ENCODE measurements around the gene CEP41.

Gene CEP41

DNA sequence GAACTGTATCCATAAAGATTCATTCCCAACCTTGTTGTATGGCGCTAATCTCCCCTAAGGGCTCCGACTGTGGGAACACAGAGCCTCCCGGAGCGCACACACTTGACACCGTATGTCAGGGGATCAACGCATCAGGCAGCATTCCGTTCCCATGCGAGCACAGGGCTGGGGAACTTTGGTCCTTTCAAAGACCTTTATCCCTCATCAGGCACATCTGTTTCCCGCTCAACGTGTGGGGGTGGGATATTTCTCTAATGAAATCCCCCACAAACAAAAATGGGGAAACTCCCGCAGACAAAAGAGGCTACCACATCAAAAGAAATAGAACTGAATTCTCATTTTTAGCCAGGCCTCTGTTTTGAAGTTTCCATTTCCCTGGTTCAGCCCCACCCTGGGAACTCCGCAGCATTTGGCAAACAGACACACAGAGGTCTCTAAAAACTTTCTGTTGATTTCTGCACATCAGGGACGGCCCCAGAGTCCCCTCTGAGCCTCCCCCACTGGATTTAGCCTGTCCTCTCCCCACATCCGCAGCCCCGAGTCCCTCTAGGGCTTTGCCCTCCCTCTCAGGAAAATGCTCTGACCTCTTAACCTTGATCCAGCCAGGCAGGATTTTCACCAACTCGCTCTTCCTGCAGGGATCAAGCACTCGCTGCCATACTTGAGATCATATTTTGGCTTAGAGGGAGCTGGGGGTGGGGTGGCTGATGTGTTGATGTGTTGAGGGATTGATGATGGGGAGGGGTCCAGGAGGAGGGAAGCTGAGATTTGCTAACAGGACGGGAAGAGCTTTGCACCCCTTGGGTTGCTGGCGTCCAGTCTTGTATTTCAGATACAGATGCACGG is 89.6 kb downstream of the CEP41 start:
- DNase-seq (ENCODE audit: low spot score), result no peak

DNA sequence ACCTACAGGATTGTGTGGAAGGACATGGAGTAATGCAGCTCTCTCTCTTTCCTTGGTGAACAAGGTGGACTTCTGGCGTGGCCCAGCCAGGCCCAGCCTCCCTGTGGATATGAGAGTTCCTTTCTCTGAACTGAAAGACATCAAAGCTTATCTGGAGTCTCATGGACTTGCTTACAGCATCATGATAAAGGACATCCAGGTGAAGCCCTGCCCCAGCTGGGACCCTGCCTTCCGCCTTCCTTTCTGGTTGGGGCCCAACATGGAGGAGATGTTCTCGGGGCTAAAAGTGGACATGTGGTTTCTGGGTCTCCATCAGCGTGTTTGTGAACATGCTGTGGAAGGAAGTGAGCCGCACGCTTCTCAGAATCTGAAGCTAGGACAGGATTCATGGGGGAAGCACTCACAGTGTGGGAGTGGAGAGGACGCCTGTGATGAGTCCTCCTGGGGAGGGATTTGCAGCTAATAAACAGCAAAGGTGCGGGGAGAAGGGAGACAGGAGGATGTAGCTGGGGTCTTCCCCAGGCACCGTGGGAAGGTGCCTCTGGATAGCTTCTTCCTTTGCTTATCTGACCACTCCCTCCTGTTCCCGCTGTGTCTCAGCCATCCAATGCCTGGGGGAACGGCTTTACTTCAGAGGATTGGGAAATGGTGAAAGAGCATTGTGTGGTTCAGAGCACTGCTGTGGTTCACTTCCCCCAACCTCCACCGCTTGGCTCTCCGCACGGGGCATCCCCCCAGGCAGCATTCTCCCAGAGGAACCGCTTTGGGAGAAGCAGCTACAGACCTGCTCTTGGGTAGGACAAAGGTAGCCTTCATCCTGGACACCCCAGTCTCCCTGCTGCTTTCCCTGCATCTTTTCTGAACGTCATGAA is 90.7 kb downstream of the CEP41 start:
- no peak for DNase-seq (ENCODE audit: low spot score)

DNA sequence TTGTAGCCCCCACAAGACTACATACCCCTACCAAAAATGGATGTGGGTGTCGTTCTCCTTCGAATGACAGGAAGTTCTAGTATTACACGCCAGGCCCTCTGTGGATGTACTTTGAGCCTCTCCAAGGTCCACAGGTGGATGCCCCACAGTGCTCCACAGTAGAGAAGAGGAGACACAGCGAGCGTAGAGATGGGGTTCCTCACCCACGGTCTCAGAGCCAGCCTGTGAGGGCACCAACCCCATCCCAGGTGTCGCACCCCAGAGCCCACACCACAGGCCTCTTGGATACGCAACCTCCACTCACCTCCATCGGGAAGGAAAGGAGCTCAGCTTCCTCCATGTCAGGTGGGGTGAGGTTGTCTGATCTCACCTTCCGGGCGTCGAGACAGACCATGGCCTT is 93.9 kb downstream of the CEP41 start:
- DNase-seq (ENCODE audit: low spot score), result no peak

DNA sequence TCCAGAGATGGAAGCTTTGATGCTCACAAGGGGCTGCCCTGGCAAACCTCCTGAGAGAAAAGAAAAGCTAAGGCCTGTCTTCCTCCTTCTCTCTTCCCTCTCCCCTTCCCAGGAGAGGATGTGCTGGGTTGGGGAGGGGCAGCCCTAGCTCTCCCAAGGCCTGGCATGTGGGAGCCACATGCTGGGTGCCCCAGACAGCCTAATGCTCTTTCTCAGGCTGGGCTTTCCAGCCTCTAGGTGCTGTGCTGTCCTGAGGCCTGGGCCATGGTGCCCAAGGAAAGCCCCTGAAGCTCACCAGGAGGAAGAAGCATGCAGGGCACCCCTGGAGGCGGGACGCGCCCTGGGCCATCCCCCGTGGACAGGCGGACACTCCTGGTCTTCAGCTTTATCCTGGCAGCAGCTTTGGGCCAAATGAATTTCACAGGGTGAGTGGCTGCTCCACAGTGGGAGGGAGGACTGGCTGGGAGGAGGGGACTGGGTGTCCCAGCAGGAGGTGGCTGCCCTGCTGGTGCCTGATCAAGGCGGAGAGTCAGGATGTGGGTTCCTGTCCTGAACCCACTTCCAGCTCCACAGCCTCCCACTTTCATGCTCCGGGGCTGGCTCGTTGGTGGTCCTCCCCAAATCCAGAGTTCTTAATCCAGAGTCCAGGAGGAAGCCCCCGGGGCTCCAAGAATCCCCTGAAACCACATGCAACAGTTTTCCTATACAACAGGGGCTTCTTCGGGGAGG is 94.5 kb downstream of the CEP41 start:
- no peak for DNase-seq (ENCODE audit: low spot score)

DNA sequence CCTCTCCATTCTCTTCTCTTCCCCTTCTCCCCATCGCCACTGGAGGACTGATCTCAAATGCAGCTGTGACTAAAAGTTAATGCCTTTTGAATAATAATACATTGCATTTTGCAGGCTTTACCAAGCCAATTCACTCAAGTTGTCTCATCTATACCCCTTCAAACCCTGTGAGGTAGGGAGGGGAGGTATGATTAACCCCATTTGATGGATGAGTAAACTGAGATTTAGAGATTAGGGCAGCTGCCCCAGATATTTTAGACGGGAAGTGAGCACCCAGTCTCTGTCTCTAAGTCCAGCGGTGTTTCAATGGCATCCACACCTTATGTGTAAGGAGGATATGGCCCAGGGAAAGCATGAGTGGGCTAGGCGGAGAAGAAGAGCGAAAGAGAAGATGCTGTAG is 95.1 kb downstream of the CEP41 start:
- DNase-seq (ENCODE audit: low spot score), result no peak

DNA sequence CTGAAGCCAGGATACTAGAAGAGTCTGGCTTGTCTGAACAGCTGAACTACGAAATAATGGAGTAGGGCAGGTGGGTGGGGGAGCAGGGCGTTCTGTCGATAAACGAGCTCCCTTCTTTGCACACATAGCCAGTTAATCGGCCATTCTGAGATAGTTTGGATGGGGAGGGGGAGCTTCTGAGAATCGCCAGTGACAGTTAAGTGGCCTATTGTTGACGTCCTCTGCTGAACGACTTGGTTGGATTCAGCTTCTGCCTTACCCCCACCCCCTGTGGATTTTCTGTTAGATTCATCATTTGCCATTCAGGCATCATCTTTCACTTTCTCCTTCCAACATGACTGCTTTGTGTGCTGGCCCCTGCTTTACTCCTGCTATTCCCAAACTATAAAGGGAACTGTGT is 95.7 kb downstream of the CEP41 start:
- no peak for DNase-seq (ENCODE audit: low spot score)

DNA sequence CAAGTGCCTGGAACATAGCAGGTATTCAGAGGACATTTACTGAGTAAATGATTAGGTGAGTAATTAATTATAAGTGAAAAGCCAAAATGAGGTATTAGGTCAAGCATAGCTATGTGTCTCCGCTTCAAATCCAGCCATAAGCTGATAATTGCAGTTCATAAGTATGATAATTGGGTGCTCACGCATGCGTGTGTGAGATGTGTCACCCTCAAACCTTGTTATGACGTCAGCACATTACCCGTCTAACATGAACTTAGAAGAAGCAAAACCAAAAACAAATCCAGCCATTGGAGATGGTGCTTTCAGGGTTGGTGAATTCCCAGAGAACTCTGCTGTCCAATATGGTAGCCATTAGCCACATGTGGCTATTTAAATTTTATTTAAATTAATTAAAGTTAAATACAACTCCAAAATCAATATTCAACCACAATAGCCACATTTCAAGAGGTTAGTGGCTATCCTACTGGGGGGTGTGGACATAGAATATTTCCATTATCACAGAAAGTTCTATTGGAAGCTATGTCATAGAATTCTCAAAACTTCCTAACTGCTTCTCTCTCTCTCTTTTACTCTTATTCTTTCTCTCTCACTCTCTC is 96.4 kb downstream of the CEP41 start, which contains the start of gene CPA5:
Gene CPA5, plus strand, starts transcription at position 546 of the 596 bp plus-strand sequence. CDS start 1,670 bp downstream, outside the sequence.
- no peak for DNase-seq (ENCODE audit: low spot score)
